GM21515 (cell line): Measurements from ENCODE around the gene SERPINB13.
"Not testable (repeated sequence)": the region's sequence is repeated elsewhere in the genome, so short reads cannot be mapped to it uniquely, and the experiment has no call there.

ENCODE experiments used
- ATAC-seq: cut with Tn5 transposase; IDR thresholded peaks from one replicate; pipeline ENCODE4 v1.9.1; 2021; ENCODE audit not compliant: unreplicated experiment

Gene SERPINB13

GRCh38 chr18:63644694-63645093 is 57.6 kb downstream of the SERPINB13 start:
- not testable (repeated sequence) for ATAC-seq

- no peak for ATAC-seq
Measured at GRCh38 chr18:63646936-63647335, 59.8 kb downstream of the SERPINB13 start.

- ATAC-seq = no peak
Measured at GRCh38 chr18:63648241-63648640, 61.1 kb downstream of the SERPINB13 start.
